DMS153 (cell line): ENCODE data around the gene PRR23E.

ENCODE experiments used
- DNase-seq: peaks from one replicate; lab custom pipeline; 2025; lab: John Stamatoyannopoulos, UW

PRR23E gene

GRCh38 chr3:127209840-127210653, 17.1 kb downstream of the PRR23E start:
- DNase-seq = peak; percentile 4

GRCh38 chr3:127210654-127210943, 17.7 kb downstream of the PRR23E start:
- DNase-seq = no peak

GRCh38 chr3:127211118-127212060, 18.5 kb downstream of the PRR23E start:
- DNase-seq = no peak

- no peak for DNase-seq
Measured at GRCh38 chr3:127212231-127212630, 19.3 kb downstream of the PRR23E start.

GRCh38 chr3:127212711-127213110, 19.8 kb downstream of the PRR23E start:
- DNase-seq = no peak

- DNase-seq = no peak
Measured at GRCh38 chr3:127213381-127213918, 20.5 kb downstream of the PRR23E start.

- no peak for DNase-seq
Measured at GRCh38 chr3:127214975-127215374, 22.0 kb downstream of the PRR23E start.

GRCh38 chr3:127215714-127216414, 22.9 kb downstream of the PRR23E start:
- DNase-seq = no peak

- DNase-seq = no peak
Measured at GRCh38 chr3:127216415-127217261, 23.7 kb downstream of the PRR23E start.

- DNase-seq = no peak
Measured at GRCh38 chr3:127217596-127218453, 24.9 kb downstream of the PRR23E start.

GRCh38 chr3:127218454-127218922, 25.6 kb downstream of the PRR23E start:
- no peak for DNase-seq

GRCh38 chr3:127220497-127220896, 27.6 kb downstream of the PRR23E start:
- DNase-seq = no peak

- no peak for DNase-seq
Measured at GRCh38 chr3:127221037-127221436, 28.1 kb downstream of the PRR23E start.

GRCh38 chr3:127221446-127222035, 28.6 kb downstream of the PRR23E start:
- no peak for DNase-seq

GRCh38 chr3:127222163-127222562, 29.2 kb downstream of the PRR23E start:
- no peak for DNase-seq

- no peak for DNase-seq
Measured at GRCh38 chr3:127222664-127223063, 29.7 kb downstream of the PRR23E start.

- DNase-seq = no peak
Measured at GRCh38 chr3:127224118-127224517, 31.2 kb downstream of the PRR23E start.

GRCh38 chr3:127226457-127226856, 33.5 kb downstream of the PRR23E start:
- no peak for DNase-seq

- no peak for DNase-seq
Measured at GRCh38 chr3:127226946-127227842, 34.3 kb downstream of the PRR23E start.
